HG02852 (cell line): ENCODE results near the gene CTSE.
"Not testable (repeated sequence)": the region's sequence is repeated elsewhere in the genome, so short reads cannot be mapped to it uniquely, and the experiment has no call there.

Experiments
- ATAC-seq: cut with Tn5 transposase; IDR thresholded peaks from one replicate; pipeline ENCODE4 v1.9.1; 2021; ENCODE audit warnings: mild to moderate bottlenecking, moderate library complexity; ENCODE audit not compliant: unreplicated experiment

Gene CTSE

GRCh38 chr1:206023695-206024094 is at the start of gene CTSE:
TSS of gene CTSE (minus strand) at chr1:206023895. CDS start at chr1:206023791, 104 bp downstream.
- ATAC-seq = no peak

- ATAC-seq = no peak
Measured at GRCh38 chr1:206070627-206071304, 47.1 kb upstream of the CTSE start.

DNA sequence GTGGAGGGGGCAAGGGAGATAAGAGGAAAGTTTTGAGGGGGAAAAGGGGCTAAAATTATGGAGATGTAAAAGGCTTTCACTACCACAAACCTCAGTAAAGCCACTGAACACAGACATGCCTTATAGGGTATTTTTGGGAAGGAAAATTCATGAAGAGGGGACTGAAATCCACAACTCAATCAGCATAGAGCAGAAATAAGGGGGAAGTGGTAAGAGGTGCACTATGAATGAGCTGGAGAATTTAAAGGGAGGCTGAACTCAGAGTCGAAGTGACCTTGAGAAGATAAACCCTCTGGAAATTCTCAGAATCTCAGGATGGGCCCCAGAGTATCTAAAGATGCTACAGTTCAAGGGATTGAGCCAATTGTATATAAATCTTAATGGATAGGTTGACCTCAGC is 44.6 kb upstream of the CTSE start:
- ATAC-seq = no peak

DNA sequence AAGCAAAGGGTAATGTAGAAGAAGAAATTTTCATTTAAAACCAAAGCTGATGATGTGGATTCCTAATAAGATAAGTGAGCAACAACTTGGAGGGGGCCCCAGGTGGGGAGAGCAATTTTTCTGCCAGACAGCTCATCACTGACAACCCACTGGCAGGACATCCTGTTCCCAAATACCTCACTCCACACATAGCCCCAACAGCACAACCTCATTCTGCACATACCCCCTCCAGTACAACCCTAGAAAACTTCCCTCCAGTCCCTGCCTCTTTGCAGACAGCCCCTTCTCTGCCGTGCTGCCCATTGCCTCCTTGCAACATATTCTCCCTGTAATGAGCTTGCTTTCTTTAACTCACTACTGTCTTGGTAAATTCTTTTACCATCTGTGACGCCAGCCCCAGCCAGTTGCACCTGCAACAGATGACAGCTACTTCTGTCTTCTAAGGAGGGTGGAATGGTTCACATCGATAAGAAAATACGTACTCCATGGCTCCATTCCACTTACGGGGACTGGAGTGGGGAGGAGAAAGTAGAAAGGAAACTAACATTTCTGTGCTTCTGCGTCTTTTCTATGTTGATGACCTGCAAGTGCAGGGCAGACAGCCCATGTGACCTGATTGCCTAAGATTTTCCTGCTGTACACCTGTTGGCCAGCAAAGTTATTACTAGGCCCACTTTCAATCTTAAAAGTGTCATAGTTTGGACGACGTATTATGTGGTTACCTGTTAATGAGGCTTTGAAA is 44.0 kb upstream of the CTSE start:
- no peak for ATAC-seq

- ATAC-seq = peak; percentile 82
Measured at GRCh38 chr1:206066479-206067171, 42.9 kb upstream of the CTSE start.

GRCh38 chr1:206065547-206066145 is 42.0 kb upstream of the CTSE start:
- ATAC-seq = no peak

GRCh38 chr1:206064501-206064900 is 40.8 kb upstream of the CTSE start:
- not testable (repeated sequence) for ATAC-seq

DNA sequence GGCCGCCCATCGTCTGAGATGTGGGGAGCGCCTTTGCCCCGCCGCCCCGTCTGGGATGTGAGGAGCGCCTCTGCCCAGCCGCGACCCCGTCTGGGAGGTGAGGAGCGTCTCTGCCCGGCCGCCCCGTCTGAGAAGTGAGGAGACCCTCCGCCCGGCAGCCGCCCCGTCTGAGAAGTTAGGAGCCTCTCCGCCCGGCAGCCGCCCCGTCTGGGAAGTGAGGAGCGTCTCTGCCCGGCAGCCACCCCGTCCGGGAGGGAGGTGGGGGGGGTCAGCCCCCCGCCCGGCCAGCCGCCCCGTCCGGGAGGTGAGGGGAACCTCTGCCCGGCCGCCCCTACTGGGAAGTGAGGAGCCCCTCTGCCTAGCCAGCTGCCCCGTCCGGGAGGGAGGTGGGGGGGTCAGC is 40.3 kb upstream of the CTSE start:
- not testable (repeated sequence) for ATAC-seq

GRCh38 chr1:206062464-206062863 is 38.8 kb upstream of the CTSE start:
- no peak for ATAC-seq

DNA sequence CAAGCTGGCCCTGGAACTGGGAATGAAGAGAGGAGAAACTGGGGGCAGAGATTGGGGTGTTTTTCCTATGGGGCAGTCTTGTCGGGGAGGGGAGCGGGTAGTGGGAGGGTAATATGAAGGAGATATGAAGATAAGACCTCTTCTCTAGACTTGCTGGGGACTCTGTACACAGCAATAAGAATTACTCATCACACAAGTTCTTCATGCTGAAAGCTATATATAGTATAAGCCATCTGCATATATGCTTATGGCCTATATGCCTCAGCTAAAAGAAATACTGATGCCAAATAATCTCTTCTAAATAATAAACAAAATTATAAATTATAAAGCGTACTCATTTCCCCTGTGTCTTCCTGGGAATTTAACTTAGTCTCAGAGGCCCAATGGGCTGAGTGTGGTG is 37.1 kb upstream of the CTSE start:
- no peak for ATAC-seq

DNA sequence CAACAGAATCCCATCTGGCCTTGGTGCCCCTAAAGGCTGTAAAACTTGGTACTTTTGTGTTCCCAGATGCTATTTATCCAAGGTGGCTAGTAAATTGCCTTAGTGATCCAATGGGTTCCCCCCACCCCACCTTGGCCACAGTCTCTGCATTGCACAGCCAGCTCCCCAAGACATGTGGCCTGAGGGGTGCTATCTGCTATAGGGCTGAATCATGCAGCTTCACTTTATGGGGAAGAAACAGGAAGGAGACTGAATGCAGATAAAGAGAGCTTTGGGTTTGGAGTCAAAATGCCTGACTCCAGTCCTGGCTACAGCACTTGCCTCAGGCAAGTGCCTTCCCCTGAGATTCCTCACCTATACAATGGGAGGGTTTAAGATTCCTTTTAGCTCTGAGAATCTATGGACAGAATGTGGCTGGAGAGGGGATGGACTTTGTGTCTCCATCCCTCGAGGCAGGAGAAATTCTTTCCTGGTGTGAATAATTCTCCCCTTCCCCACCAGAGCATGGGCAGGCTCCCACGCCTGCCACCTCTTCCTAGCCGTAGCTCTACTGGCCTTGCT is 35.7 kb upstream of the CTSE start:
- no peak for ATAC-seq

DNA sequence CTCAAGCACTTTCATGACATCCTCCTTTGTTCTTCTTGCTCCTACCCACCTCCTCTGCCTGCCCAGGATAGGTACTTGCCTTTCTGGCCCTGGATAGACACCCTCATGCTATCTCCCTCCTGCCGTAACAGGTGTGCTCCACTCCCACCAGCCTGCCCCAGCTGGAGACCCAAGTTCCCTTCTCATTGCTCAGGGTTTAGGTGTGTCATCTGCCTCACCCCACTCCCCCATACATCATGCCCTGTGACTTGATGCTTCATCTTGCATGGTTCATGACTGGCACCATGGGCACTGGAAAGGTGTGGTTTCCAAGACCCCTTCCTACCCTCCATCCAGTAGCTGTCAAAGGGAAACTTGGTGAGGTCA is 35.2 kb upstream of the CTSE start:
- ATAC-seq = no peak

DNA sequence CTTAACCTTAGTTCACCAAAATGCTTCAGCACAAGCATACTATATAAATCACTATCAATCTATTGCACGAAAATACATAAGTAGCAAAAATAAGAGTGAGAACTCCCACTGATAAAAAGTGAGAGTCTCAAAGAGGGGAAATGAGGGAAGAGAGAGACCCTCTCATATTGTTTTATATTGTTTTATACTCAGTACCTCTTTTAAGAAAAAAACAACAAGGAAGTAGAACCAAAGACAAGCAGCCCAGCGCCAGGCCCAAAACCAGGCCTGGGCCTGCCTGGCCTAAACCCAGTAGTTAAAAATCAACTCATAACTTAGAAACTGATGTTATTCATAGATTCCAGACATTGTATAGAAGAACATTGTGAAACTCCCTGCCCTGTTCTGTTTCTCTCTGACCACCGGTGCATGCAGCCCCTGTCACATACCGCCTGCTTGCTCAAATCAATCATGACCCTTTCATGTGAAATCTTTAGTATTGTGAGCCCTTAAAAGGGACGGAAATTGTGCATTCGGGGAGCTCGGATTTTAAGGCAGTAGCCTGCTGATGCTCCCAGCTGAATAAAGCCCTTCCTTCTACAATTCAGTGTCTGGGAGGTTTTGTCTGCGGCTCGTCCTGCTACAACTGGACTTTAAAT is 34.7 kb upstream of the CTSE start:
- not testable (repeated sequence) for ATAC-seq

- ATAC-seq = not testable (repeated sequence)
Measured at GRCh38 chr1:206055639-206056323, 32.1 kb upstream of the CTSE start.

- ATAC-seq = not testable (repeated sequence)
Measured at GRCh38 chr1:206055069-206055625, 31.5 kb upstream of the CTSE start.

- ATAC-seq = not testable (repeated sequence)
Measured at GRCh38 chr1:206053616-206054015, 29.9 kb upstream of the CTSE start.

- not testable (repeated sequence) for ATAC-seq
Measured at GRCh38 chr1:206052919-206053610, 29.4 kb upstream of the CTSE start, which contains the start of gene RHEX. TSS of gene RHEX (plus strand) at chr1:206053173. CDS start at chr1:206097829, 44,656 bp downstream.

GRCh38 chr1:206052231-206052865 is 28.7 kb upstream of the CTSE start:
- not testable (repeated sequence) for ATAC-seq
